ENCODE results near the gene RINL.

RINL gene

DNA sequence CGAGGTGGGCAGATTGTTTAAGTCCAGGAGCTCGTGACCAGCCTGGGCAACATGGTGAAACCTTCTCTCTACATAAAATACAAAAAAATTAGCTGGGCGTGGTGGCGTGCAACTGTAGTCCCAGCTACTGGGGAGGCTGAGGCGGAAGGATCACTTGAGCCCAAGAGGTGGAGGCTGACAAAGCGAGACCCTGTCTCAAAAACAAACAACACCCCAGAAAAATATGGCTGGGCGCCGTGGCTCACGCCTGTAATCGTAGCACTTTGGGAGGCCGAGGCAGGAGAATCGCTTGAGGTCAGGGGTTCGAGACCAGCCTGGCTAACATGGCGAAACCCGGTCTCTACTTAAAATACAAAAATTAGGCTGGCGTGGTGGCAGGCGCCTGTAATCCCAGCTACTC is 24.9 kb downstream of the RINL start:
- DNase-seq (ENCODE audit: low spot score) = no peak
- TF ChIP-seq CTCF (IDR thresholded peaks at IDR 0.05; ENCODE audit: borderline replicate concordance, control extremely low read depth, extremely low read depth, insufficient read depth, missing control alignments) = no peak
- in situ Hi-C loops (cut with MboI; ENCODE audit: low sequenced_read_pairs, unreplicated experiment) = no loop called here

- no peak for DNase-seq (ENCODE audit: low spot score)
- in situ Hi-C loops (cut with MboI; ENCODE audit: low sequenced_read_pairs, unreplicated experiment) = no loop called here
- no peak for TF ChIP-seq CTCF (IDR thresholded peaks at IDR 0.05; ENCODE audit: borderline replicate concordance, control extremely low read depth, extremely low read depth, insufficient read depth, missing control alignments)
These were observed 25.6 kb downstream of the RINL start for GRCh38 chr19:38852231-38853044.

DNA sequence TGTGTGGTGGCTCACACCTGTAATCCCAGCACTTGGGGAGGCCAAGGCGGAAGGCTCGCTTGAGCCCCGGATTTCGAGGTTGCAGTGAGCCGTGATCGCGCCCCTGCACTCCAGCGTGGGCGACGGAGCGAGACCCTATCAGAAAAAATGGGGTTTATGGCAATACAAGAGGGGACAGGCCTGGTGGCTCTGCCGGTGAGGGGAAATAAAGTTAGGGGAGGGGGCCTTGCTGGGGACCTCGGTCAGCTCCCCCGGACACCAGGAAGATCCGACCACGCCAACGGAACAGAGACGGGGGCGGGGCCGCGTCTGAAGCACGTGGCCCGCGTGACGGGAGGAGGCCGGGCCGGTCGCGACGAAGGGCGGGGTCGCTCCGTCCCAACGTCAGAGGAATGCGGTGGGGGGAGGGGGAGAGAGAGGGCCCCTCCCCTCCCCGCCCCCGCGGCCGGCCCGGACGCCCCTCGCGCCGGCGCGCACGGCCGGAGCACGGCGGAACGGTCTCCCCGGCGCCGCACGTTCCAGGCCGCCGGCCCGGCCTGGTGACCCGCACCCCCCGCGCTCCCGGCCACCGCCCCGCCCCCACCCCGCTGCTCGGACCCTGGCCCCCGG is 26.3 kb downstream of the RINL start:
- DNase-seq (ENCODE audit: low spot score) = peak; percentile 94
- TF ChIP-seq CTCF (IDR thresholded peaks at IDR 0.05; ENCODE audit: borderline replicate concordance, control extremely low read depth, extremely low read depth, insufficient read depth, missing control alignments) = no peak
- in situ Hi-C loops (cut with MboI; ENCODE audit: low sequenced_read_pairs, unreplicated experiment) = no loop called here

- in situ Hi-C loops (cut with MboI; ENCODE audit: low sequenced_read_pairs, unreplicated experiment) = no loop called here
- no peak for DNase-seq (ENCODE audit: low spot score)
- no peak for TF ChIP-seq CTCF (IDR thresholded peaks at IDR 0.05; ENCODE audit: borderline replicate concordance, control extremely low read depth, extremely low read depth, insufficient read depth, missing control alignments)
These were observed 27.0 kb downstream of the RINL start for GRCh38 chr19:38850976-38851621.

GRCh38 chr19:38850436-38850975 is 27.6 kb downstream of the RINL start:
- in situ Hi-C loops (cut with MboI; ENCODE audit: low sequenced_read_pairs, unreplicated experiment) = no loop called here
- no peak for TF ChIP-seq CTCF (IDR thresholded peaks at IDR 0.05; ENCODE audit: borderline replicate concordance, control extremely low read depth, extremely low read depth, insufficient read depth, missing control alignments)
- peak; percentile 93 for DNase-seq (ENCODE audit: low spot score)

DNA sequence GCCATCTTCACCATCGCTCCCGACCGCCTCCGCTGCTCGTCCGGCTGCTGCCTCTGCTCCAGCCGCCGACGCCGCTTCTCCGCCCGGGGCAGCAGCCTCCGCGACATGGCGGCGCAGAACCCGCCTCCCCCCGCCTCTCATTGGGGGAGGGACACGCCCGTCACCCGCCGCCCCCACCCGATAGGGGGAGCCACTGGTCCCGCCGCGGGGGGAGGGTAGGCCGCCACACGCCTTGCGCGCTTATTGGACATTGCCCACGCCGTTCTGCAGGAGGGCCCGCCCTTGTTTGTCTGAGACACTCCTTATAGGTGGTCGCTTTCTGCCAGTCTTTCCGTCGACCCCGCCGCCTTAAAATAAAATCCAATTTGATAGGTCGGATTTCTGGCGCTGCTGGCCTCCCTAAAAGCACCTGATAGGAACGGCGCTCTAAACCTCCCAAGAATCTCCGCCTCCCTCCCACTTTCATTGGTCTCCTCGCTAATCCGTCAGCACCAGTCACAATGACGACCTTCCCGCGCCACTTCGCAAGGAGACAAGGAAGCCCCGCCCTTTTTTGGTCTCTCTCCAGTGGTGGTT is 28.1 kb downstream of the RINL start, which contains the start of gene HNRNPL:
TSS of gene HNRNPL (minus strand) at position 127 of the 576 bp plus-strand sequence. CDS start at position 107, 20 bp downstream.
- TF ChIP-seq CTCF (IDR thresholded peaks at IDR 0.05; ENCODE audit: borderline replicate concordance, control extremely low read depth, extremely low read depth, insufficient read depth, missing control alignments) = peak; percentile 40
- DNase-seq (ENCODE audit: low spot score) = peak; percentile 94
- in situ Hi-C loops (cut with MboI; ENCODE audit: low sequenced_read_pairs, unreplicated experiment) = no loop called here
